Trophoblast cell (in vitro differentiated cells and primary cell): ENCODE results near the gene HRK.

Source experiments
- DNase-seq, 2 donors: peaks; one replicate each; pipeline ENCODE4 v3.0.0-alpha.2; 2016
- H2AFZ ChIP-seq: 2 replicates; pipeline ENCODE4 v1.6.1; 2013; ENCODE audit warnings: low read length, moderate library complexity, mild to moderate bottlenecking; ENCODE audit not compliant: insufficient read depth, poor library complexity
- H2AK5ac ChIP-seq: 2 replicates; pipeline ENCODE4 v1.6.1; 2013; ENCODE audit warnings: mild to moderate bottlenecking, low read length
- H2BK120ac ChIP-seq: 2 replicates; pipeline ENCODE4 v1.6.1; 2013; ENCODE audit warnings: low read length, mild to moderate bottlenecking, moderate library complexity; ENCODE audit not compliant: insufficient read depth, poor library complexity
- H2BK12ac ChIP-seq: 2 replicates; pipeline ENCODE4 v1.6.1; 2013; ENCODE audit warnings: mild to moderate bottlenecking, low read length, moderate library complexity
- H2BK5ac ChIP-seq: 2 replicates; pipeline ENCODE4 v1.6.1; 2013; ENCODE audit warnings: low read length, low read depth, moderate library complexity, mild to moderate bottlenecking; ENCODE audit not compliant: poor library complexity
- H3K14ac ChIP-seq: 2 replicates; pipeline ENCODE4 v1.6.1; 2013; ENCODE audit warnings: mild to moderate bottlenecking, low read length
- H3K18ac ChIP-seq: 2 replicates; pipeline ENCODE4 v1.6.1; 2013; ENCODE audit warnings: mild to moderate bottlenecking, low read length
- H3K23ac ChIP-seq: 2 replicates; pipeline ENCODE4 v1.6.1; 2013; ENCODE audit warnings: low read length
- H3K27ac ChIP-seq: 2 replicates; pipeline ENCODE4 v1.5.1; 2013; ENCODE audit warnings: low read depth, mild to moderate bottlenecking, inconsistent platforms, low read length, moderate library complexity
- H3K27me3 ChIP-seq: 2 replicates; pipeline ENCODE4 v1.6.1; 2013; ENCODE audit warnings: inconsistent platforms, mild to moderate bottlenecking, low read length, moderate library complexity; ENCODE audit not compliant: insufficient read depth
- H3K36me3 ChIP-seq, 2 experiments: 1 replicate in 1 of 2; 2 replicates in 1 of 2; pipeline ENCODE4 v1.6.1; 2013; ENCODE audit warnings: low read length in 2 of 2, mild to moderate bottlenecking in 2 of 2, moderate library complexity in 1 of 2; ENCODE audit not compliant: insufficient read depth in 2 of 2, control insufficient read depth in 1 of 2
- H3K4ac ChIP-seq: 2 replicates; pipeline ENCODE4 v1.6.1; 2013; ENCODE audit warnings: low read depth, mild to moderate bottlenecking, low read length, moderate library complexity
- H3K4me1 ChIP-seq, 2 experiments: 1 replicate in 1 of 2; 2 replicates in 1 of 2; pipeline ENCODE4 v1.6.1; 2013; ENCODE audit warnings: low read length in 2 of 2, mild to moderate bottlenecking in 2 of 2, moderate library complexity in 1 of 2; ENCODE audit not compliant: insufficient read depth in 2 of 2, control insufficient read depth in 1 of 2
- H3K4me2 ChIP-seq: 2 replicates; pipeline ENCODE4 v1.6.1; 2013; ENCODE audit warnings: inconsistent platforms, mild to moderate bottlenecking, low read length, moderate library complexity
- H3K4me3 ChIP-seq: 2 replicates; pipeline ENCODE4 v1.5.1; 2013; ENCODE audit warnings: mild to moderate bottlenecking, low read depth, low read length, inconsistent platforms
- H3K79me1 ChIP-seq: one replicate; pipeline ENCODE4 v1.6.1; 2013; ENCODE audit warnings: low read length
- H3K79me2 ChIP-seq: 2 replicates; pipeline ENCODE4 v1.6.1; 2013; ENCODE audit warnings: low read length, mild to moderate bottlenecking; ENCODE audit not compliant: control insufficient read depth, insufficient read depth, poor library complexity
- H3K9ac ChIP-seq: 2 replicates; pipeline ENCODE4 v1.6.1; 2013; ENCODE audit warnings: mild to moderate bottlenecking, low read length
- H3K9me3 ChIP-seq: 2 replicates; pipeline ENCODE4 v1.6.1; 2013; ENCODE audit warnings: low read depth, mild to moderate bottlenecking, control low read depth, inconsistent platforms, low read length; ENCODE audit not compliant: insufficient read depth
- H4K12ac ChIP-seq: 2 replicates; pipeline ENCODE4 v1.6.1; 2013; ENCODE audit warnings: low read depth, mild to moderate bottlenecking, low read length, moderate library complexity
- H4K8ac ChIP-seq: 2 replicates; pipeline ENCODE4 v1.6.1; 2013; ENCODE audit warnings: low read depth, mild to moderate bottlenecking, low read length, moderate library complexity
- H4K91ac ChIP-seq: one replicate; pipeline ENCODE4 v1.6.1; 2013; ENCODE audit warnings: low read depth, mild to moderate bottlenecking, low read length, moderate library complexity
- WGBS: extraction: QIAGEN DNeasy Blood & Tissue Kit; methylation state at CpG from one replicate; pipeline ENCODE4 v1.1.7; 2013; ENCODE audit warnings: missing lambda C conversion rate; ENCODE audit not compliant: insufficient read length, insufficient coverage; ENCODE audit errors: extremely low coverage; 5-methylcytosine and 5-hydroxymethylcytosine counted together

HRK gene

GRCh38 chr12:116906285-116906684 is 25.0 kb upstream of the HRK start:
- no peak overlapping the region for H4K12ac ChIP-seq

GRCh38 chr12:116903818-116904217 is 22.6 kb upstream of the HRK start:
- no peak overlapping the region for H4K12ac ChIP-seq
- no peak overlapping the region for H3K4ac ChIP-seq
- no peaks in the 10 kb centered on the region for H3K27me3 ChIP-seq
- no peak overlapping the region for H2AFZ ChIP-seq
- no peak overlapping the region for H3K9ac ChIP-seq
- H3K4me1 ChIP-seq: no peaks in the 10 kb centered on the region
- H2BK120ac ChIP-seq: no peak overlapping the region
- H4K91ac ChIP-seq: no peak overlapping the region
- no peak overlapping the region for H4K8ac ChIP-seq
- H2BK5ac ChIP-seq: no peak overlapping the region
- H3K4me2 ChIP-seq: no peak overlapping the region
- H3K9me3 ChIP-seq: no peaks in the 10 kb centered on the region
- no peak overlapping the region for H3K18ac ChIP-seq
- H2AK5ac ChIP-seq: no peak overlapping the region
- no peak overlapping the region for H3K27ac ChIP-seq
- no peak overlapping the region for H3K14ac ChIP-seq
- WGBS: no CpG with 5 or more reads among the region's 4 CpGs
- DNase-seq: no peak
- H3K23ac ChIP-seq: no peak overlapping the region
- H2BK12ac ChIP-seq: no peak overlapping the region
- no peaks in the 10 kb centered on the region for H3K36me3 ChIP-seq
- no peaks in the 10 kb centered on the region for H3K79me1 ChIP-seq
- H3K79me2 ChIP-seq: no peaks in the 10 kb centered on the region
- no peak overlapping the region for H3K4me3 ChIP-seq

More at GRCh38 chr12:116906285-116906684, 25.0 kb upstream of the HRK start:
- Histone ChIP-seq H3K27me3 (no peaks in the 10 kb centered on the region), H2BK5ac (no peak overlapping the region), H3K79me1 (peaks cover 4% of the 10 kb centered on the region), H2AK5ac (no peak overlapping the region), H2BK120ac (no peak overlapping the region), H2AFZ (no peak overlapping the region), H3K36me3 (no peaks in the 10 kb centered on the region), H3K9ac (no peak overlapping the region), H3K4ac (no peak overlapping the region), H2BK12ac (no peak overlapping the region), H3K79me2 (peaks cover 4% of the 10 kb centered on the region), H4K8ac (no peak overlapping the region), H3K4me2 (no peak overlapping the region), H3K4me3 (no peak overlapping the region), H3K23ac (no peak overlapping the region), H3K18ac (no peak overlapping the region), H4K91ac (no peak overlapping the region), H3K9me3 (no peaks in the 10 kb centered on the region), H3K14ac (no peak overlapping the region), H3K4me1 (no peaks in the 10 kb centered on the region), H3K27ac (no peak overlapping the region)
- WGBS: no CpG with 5 or more reads among the region's 4 CpGs
- DNase-seq: no peak

GRCh38 chr12:116901612-116902011 is 20.4 kb upstream of the HRK start:
- H3K27me3 ChIP-seq: no peaks in the 10 kb centered on the region
- no peak overlapping the region for H2BK5ac ChIP-seq
- H3K4me1 ChIP-seq: no peaks in the 10 kb centered on the region
- H3K4ac ChIP-seq: no peak overlapping the region
- DNase-seq: no peak
- H3K14ac ChIP-seq: no peak overlapping the region
- H3K23ac ChIP-seq: no peak overlapping the region
- H3K27ac ChIP-seq: no peak overlapping the region
- no peak overlapping the region for H3K18ac ChIP-seq
- H3K79me1 ChIP-seq: no peaks in the 10 kb centered on the region
- H4K12ac ChIP-seq: no peak overlapping the region
- no peak overlapping the region for H3K4me3 ChIP-seq
- H3K4me2 ChIP-seq: no peak overlapping the region
- H3K36me3 ChIP-seq: no peaks in the 10 kb centered on the region
- no CpG with 5 or more reads among the region's 2 CpGs for WGBS
- H3K9me3 ChIP-seq: no peaks in the 10 kb centered on the region
- no peak overlapping the region for H4K8ac ChIP-seq
- no peak overlapping the region for H4K91ac ChIP-seq
- no peaks in the 10 kb centered on the region for H3K79me2 ChIP-seq
- H2BK12ac ChIP-seq: no peak overlapping the region
- no peak overlapping the region for H2AK5ac ChIP-seq
- H3K9ac ChIP-seq: no peak overlapping the region
- H2BK120ac ChIP-seq: no peak overlapping the region
- H2AFZ ChIP-seq: no peak overlapping the region

GRCh38 chr12:116898669-116899068 is 17.4 kb upstream of the HRK start:
- Histone ChIP-seq H3K79me2 (no peaks in the 10 kb centered on the region), H3K9me3 (no peaks in the 10 kb centered on the region), H2BK12ac (no peak overlapping the region), H3K4me3 (no peak overlapping the region), H3K4me1 (no peaks in the 10 kb centered on the region), H3K18ac (no peak overlapping the region), H3K23ac (no peak overlapping the region), H3K4ac (no peak overlapping the region), H3K79me1 (no peaks in the 10 kb centered on the region), H2AFZ (no peak overlapping the region), H4K8ac (no peak overlapping the region), H3K4me2 (no peak overlapping the region), H3K14ac (no peak overlapping the region), H2BK5ac (no peak overlapping the region), H2BK120ac (no peak overlapping the region), H3K27me3 (no peaks in the 10 kb centered on the region), H3K27ac (no peak overlapping the region), H3K36me3 (no peaks in the 10 kb centered on the region), H2AK5ac (no peak overlapping the region), H3K9ac (no peak overlapping the region), H4K12ac (no peak overlapping the region), H4K91ac (no peak overlapping the region)
- no peak for DNase-seq
- WGBS: no CpG with 5 or more reads among the region's 3 CpGs
